Measurements from ENCODE around the gene PROCR.

GRCh38 chr20:35226126-35226883 is 54.4 kb downstream of the PROCR start, which contains the start of gene MMP24:
- TF ChIP-seq POLR2A (IDR thresholded peaks at IDR 0.05) (no peak), CTCF (IDR thresholded peaks at IDR 0.05) (no peak), POLR2AphosphoS5 (IDR thresholded peaks at IDR 0.05) (no peak)

Data from sigmoid colon (tissue), 4 donors.